H9 (cell line): Measurements from ENCODE around the gene CHPF. TPM values are rescaled to one million over a fixed set of nuclear protein-coding genes. Genes with fewer than 3 reads are reported as not detected.

Source experiments
- DNase-seq: peaks from one replicate; pipeline ENCODE4 v3.0.0-alpha.2; 2017
- H2AFZ ChIP-seq: one replicate; pipeline ENCODE4 v1.6.1; 2013; ENCODE audit warnings: mild to moderate bottlenecking, low read length, control low read depth, moderate library complexity
- H2AK5ac ChIP-seq: 2 replicates; pipeline ENCODE4 v1.6.1; 2013; ENCODE audit warnings: low read length, control low read depth, mixed read lengths; ENCODE audit not compliant: insufficient read length
- H2BK120ac ChIP-seq: one replicate; pipeline ENCODE4 v1.6.1; 2013; ENCODE audit warnings: low read depth, mild to moderate bottlenecking, low read length, control low read depth, inconsistent platforms; ENCODE audit not compliant: poor library complexity, severe bottlenecking
- H2BK12ac ChIP-seq: 2 replicates; pipeline ENCODE4 v1.6.1; 2013; ENCODE audit warnings: low read length, control low read depth, mixed read lengths, low read depth; ENCODE audit not compliant: insufficient read length
- H2BK15ac ChIP-seq: 2 replicates; pipeline ENCODE4 v1.6.1; 2013; ENCODE audit warnings: low read depth, low read length, control low read depth
- H2BK20ac ChIP-seq: one replicate; pipeline ENCODE4 v1.6.1; 2013; ENCODE audit warnings: low read depth, mild to moderate bottlenecking, low read length, control low read depth, inconsistent platforms; ENCODE audit not compliant: poor library complexity, severe bottlenecking
- H2BK5ac ChIP-seq: 2 replicates; pipeline ENCODE4 v1.6.1; 2013; ENCODE audit warnings: low read length, control low read depth, mixed read lengths; ENCODE audit not compliant: insufficient read length
- H3K14ac ChIP-seq: 2 replicates; pipeline ENCODE4 v1.6.1; 2013; ENCODE audit warnings: low read length, control low read depth; ENCODE audit not compliant: insufficient read depth
- H3K18ac ChIP-seq: 2 replicates; pipeline ENCODE4 v1.6.1; 2013; ENCODE audit warnings: low read depth, mild to moderate bottlenecking, mixed read lengths, low read length, control low read depth; ENCODE audit not compliant: insufficient read length
- H3K23ac ChIP-seq: 2 replicates; pipeline ENCODE4 v1.6.1; 2013; ENCODE audit warnings: low read length, control low read depth, mixed read lengths, low read depth; ENCODE audit not compliant: insufficient read length
- H3K23me2 ChIP-seq: 2 replicates; pipeline ENCODE4 v1.6.1; 2013; ENCODE audit warnings: low read depth, mild to moderate bottlenecking, mixed read lengths, low read length, control low read depth; ENCODE audit not compliant: insufficient read length, poor library complexity, severe bottlenecking
- H3K27ac ChIP-seq: 2 replicates; pipeline ENCODE4 v1.5.1; 2013; ENCODE audit warnings: low read length, control low read depth, mixed read lengths, low read depth; ENCODE audit not compliant: insufficient read length
- H3K27me3 ChIP-seq: 2 replicates; pipeline ENCODE4 v1.6.1; 2013; ENCODE audit warnings: low read length, control low read depth, inconsistent platforms; ENCODE audit not compliant: insufficient read depth
- H3K4ac ChIP-seq: 2 replicates; pipeline ENCODE4 v1.6.1; 2013; ENCODE audit warnings: low read depth, mild to moderate bottlenecking, control low read depth, inconsistent platforms, low read length, moderate library complexity
- H3K4me1 ChIP-seq: 2 replicates; pipeline ENCODE4 v1.6.1; 2013; ENCODE audit warnings: low read length, control low read depth, inconsistent platforms; ENCODE audit not compliant: insufficient read depth
- H3K4me2 ChIP-seq: 2 replicates; pipeline ENCODE4 v1.6.1; 2013; ENCODE audit warnings: low read length, control low read depth, mixed read lengths; ENCODE audit not compliant: insufficient read length, insufficient read depth
- H3K56ac ChIP-seq: 2 replicates; pipeline ENCODE4 v1.6.1; 2013; ENCODE audit warnings: low read depth, mild to moderate bottlenecking, mixed read lengths, low read length, control low read depth; ENCODE audit not compliant: insufficient read length
- H3K79me1 ChIP-seq: 2 replicates; pipeline ENCODE4 v1.6.1; 2013; ENCODE audit warnings: low read depth, mild to moderate bottlenecking, moderate library complexity, low read length, control low read depth, inconsistent platforms; ENCODE audit not compliant: insufficient read depth, poor library complexity, severe bottlenecking
- H3K79me2 ChIP-seq: 2 replicates; pipeline ENCODE4 v1.6.1; 2013; ENCODE audit warnings: low read length, control low read depth, inconsistent platforms; ENCODE audit not compliant: insufficient read depth
- H3K9ac ChIP-seq: 2 replicates; pipeline ENCODE4 v1.6.1; 2013; ENCODE audit warnings: low read length, control low read depth, mixed read lengths; ENCODE audit not compliant: insufficient read length; ENCODE audit errors: extremely low read depth
- H3K9me3 ChIP-seq: one replicate; pipeline ENCODE4 v1.6.1; 2013; ENCODE audit warnings: low read depth, low read length, inconsistent platforms; ENCODE audit not compliant: control insufficient read depth
- H3T11ph ChIP-seq: one replicate; pipeline ENCODE4 v1.6.1; 2013; ENCODE audit warnings: mild to moderate bottlenecking, low read length, control low read depth, inconsistent platforms
- H4K20me1 ChIP-seq: one replicate; pipeline ENCODE4 v1.6.1; 2013; ENCODE audit not compliant: control insufficient read depth, insufficient read length, insufficient read depth
- H4K5ac ChIP-seq: 2 replicates; pipeline ENCODE4 v1.6.1; 2013; ENCODE audit warnings: low read depth, mild to moderate bottlenecking, mixed read lengths, low read length, control low read depth; ENCODE audit not compliant: insufficient read length
- H4K8ac ChIP-seq: replicated peaks from 2 replicates; pipeline ENCODE4 v1.6.1; 2013; ENCODE audit warnings: low read length, control low read depth, mixed read lengths, low read depth; ENCODE audit not compliant: insufficient read length
- H4K91ac ChIP-seq: 2 replicates; pipeline ENCODE4 v1.6.1; 2013; ENCODE audit warnings: low read depth, mild to moderate bottlenecking, moderate library complexity, mixed read lengths, low read length, control low read depth; ENCODE audit not compliant: insufficient read length
- H3K27ac Mint-ChIP-seq, 3 experiments: 2 replicates in 2 of 3; 3 replicates in 1 of 3; pipeline ENCODE4 v1.8.0; 2020 to 2021; ENCODE audit warnings: mixed read lengths in 3 of 3, mild to moderate bottlenecking in 1 of 3, moderate library complexity in 1 of 3
- H3K27me3 Mint-ChIP-seq: 2 replicates; pipeline ENCODE4 v1.8.0; 2021; ENCODE audit warnings: low read depth, mild to moderate bottlenecking, moderate library complexity, mixed read lengths
- H3K36me3 Mint-ChIP-seq, 3 experiments: 2 replicates in 2 of 3; 3 replicates in 1 of 3; pipeline ENCODE4 v1.8.0; 2020 to 2021; ENCODE audit warnings: low read depth in 3 of 3, mixed read lengths in 3 of 3; ENCODE audit not compliant: insufficient read depth in 1 of 3
- H3K4me1 Mint-ChIP-seq, 2 experiments: 2 replicates each; pipeline ENCODE4 v1.8.0; 2020; ENCODE audit warnings: mixed read lengths in 2 of 2
- H3K4me3 Mint-ChIP-seq, 2 experiments: 2 replicates in 1 of 2; 3 replicates in 1 of 2; pipeline ENCODE4 v1.8.0; 2020 to 2021; ENCODE audit warnings: mild to moderate bottlenecking in 2 of 2, mixed read lengths in 2 of 2, moderate library complexity in 1 of 2
- H3K9me3 Mint-ChIP-seq, 2 experiments: 2 replicates in 1 of 2; 3 replicates in 1 of 2; pipeline ENCODE4 v1.8.0; 2020; ENCODE audit warnings: mild to moderate bottlenecking in 2 of 2, mixed read lengths in 2 of 2, moderate library complexity in 1 of 2
- WGBS: extraction: QIAGEN DNeasy Blood & Tissue Kit; methylation state at CpG from one replicate; pipeline ENCODE4 v1.1.7; 2013; ENCODE audit warnings: missing lambda C conversion rate, low lambda C conversion rate, mixed read lengths; ENCODE audit not compliant: insufficient read length; ENCODE audit errors: extremely low coverage; 5-methylcytosine and 5-hydroxymethylcytosine counted together
- total RNA-seq: library from RNA; stranded (reverse); gene quantifications from 2 replicates; pipeline ENCODE4 v1.2.1, GENCODE V29; 2021
- TF ChIP-seq, protein P1 (sequence below): fragments of 200-600 bp; sonication (generic); conservative IDR thresholded peaks from 3 replicates; pipeline ENCODE4 v1.8.0; 2021; ENCODE audit warnings: antibody characterized with exemption, mild to moderate bottlenecking

CHPF gene
- total RNA-seq, 1 experiment from 2014 or later = 46.5 TPM

DNA sequence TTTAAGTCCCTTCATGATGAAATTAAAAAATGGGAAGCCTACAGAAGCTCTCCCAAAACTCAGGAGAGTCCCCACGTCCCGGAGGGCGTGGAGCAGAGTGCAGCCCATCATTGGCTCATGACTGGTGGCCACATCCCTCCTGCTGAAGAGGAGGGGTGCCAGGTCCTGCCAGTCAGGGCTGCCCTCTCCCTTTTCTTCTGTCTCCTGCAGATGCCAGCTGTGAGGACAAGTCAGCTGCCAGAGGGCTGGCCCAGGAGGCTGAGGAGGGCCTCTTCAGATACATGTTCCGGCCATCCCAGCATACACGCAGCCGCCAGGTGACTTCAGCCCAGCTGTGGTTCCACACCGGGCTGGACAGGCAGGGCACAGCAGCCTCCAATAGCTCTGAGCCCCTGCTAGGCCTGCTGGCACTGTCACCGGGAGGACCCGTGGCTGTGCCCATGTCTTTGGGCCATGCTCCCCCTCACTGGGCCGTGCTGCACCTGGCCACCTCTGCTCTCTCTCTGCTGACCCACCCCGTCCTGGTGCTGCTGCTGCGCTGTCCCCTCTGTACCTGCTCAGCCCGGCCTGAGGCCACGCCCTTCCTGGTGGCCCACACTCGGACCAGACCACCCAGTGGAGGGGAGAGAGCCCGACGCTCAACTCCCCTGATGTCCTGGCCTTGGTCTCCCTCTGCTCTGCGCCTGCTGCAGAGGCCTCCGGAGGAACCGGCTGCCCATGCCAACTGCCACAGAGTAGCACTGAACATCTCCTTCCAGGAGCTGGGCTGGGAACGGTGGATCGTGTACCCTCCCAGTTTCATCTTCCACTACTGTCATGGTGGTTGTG, 31.1 kb upstream of the CHPF start:
- H2BK5ac ChIP-seq = no peak overlapping the region
- H2BK20ac ChIP-seq = no peak overlapping the region
- no peak overlapping the region for H4K5ac ChIP-seq
- H3K27me3 ChIP-seq = no peaks in the 10 kb centered on the region; the same call in 1 of the 2 replicates
- WGBS = no CpG with 5 or more reads among the region's 22 CpGs
- no peaks in the 10 kb centered on the region for H3K79me1 ChIP-seq
- H3K18ac ChIP-seq = no peak overlapping the region
- peaks cover 22% of the 10 kb centered on the region for H3K27me3 Mint-ChIP-seq
- H4K91ac ChIP-seq = no peak overlapping the region
- no peaks in the 10 kb centered on the region for H3K9me3 ChIP-seq
- no peak overlapping the region for H3K14ac ChIP-seq
- H4K8ac ChIP-seq = no peak overlapping the region
- peaks cover 5% of the 10 kb centered on the region; the same call in 1 of the 2 replicates for H3K4me1 ChIP-seq
- H3K27ac Mint-ChIP-seq = no peak overlapping the region
- H2BK12ac ChIP-seq = no peak overlapping the region
- TF ChIP-seq, protein P1, sequence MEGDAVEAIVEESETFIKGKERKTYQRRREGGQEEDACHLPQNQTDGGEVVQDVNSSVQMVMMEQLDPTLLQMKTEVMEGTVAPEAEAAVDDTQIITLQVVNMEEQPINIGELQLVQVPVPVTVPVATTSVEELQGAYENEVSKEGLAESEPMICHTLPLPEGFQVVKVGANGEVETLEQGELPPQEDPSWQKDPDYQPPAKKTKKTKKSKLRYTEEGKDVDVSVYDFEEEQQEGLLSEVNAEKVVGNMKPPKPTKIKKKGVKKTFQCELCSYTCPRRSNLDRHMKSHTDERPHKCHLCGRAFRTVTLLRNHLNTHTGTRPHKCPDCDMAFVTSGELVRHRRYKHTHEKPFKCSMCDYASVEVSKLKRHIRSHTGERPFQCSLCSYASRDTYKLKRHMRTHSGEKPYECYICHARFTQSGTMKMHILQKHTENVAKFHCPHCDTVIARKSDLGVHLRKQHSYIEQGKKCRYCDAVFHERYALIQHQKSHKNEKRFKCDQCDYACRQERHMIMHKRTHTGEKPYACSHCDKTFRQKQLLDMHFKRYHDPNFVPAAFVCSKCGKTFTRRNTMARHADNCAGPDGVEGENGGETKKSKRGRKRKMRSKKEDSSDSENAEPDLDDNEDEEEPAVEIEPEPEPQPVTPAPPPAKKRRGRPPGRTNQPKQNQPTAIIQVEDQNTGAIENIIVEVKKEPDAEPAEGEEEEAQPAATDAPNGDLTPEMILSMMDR = no peak
- no peak overlapping the region for H3K56ac ChIP-seq
- H3T11ph ChIP-seq = no peak overlapping the region
- no peak overlapping the region for H3K4ac ChIP-seq
- H3K27ac ChIP-seq = no peak overlapping the region
- H2AFZ ChIP-seq = no peak overlapping the region
- no peak for DNase-seq
- no peak overlapping the region for H2BK120ac ChIP-seq
- no peaks in the 10 kb centered on the region for H4K20me1 ChIP-seq
- no peak overlapping the region for H3K4me3 Mint-ChIP-seq
- no peak overlapping the region for H2BK15ac ChIP-seq
- H3K9me3 Mint-ChIP-seq = no peaks in the 10 kb centered on the region; a peak in 1 of 5 replicates
- H3K23me2 ChIP-seq = peaks cover 7% of the 10 kb centered on the region
- H3K79me2 ChIP-seq = no peaks in the 10 kb centered on the region
- no peak overlapping the region for H3K4me2 ChIP-seq
- H3K4me1 Mint-ChIP-seq = peaks cover 51 to 65% of the 10 kb centered on the region in 2 experiments
- no peak overlapping the region for H3K23ac ChIP-seq
- peaks cover 2 to 6% (median 4%) of the 10 kb centered on the region in 3 experiments for H3K36me3 Mint-ChIP-seq
- no peak overlapping the region for H2AK5ac ChIP-seq
- H3K9ac ChIP-seq = no peak overlapping the region
